SH-SY5Y (cell line): ENCODE measurements around the gene TMUB2.

Source experiments
- GATA2 ChIP-seq: IDR thresholded peaks from 2 replicates; pipeline ENCODE4 v1.6.1; 2011; ENCODE audit warnings: mild to moderate bottlenecking, low read depth, low read length
- GATA3 ChIP-seq: IDR thresholded peaks from 2 replicates; pipeline ENCODE4 v1.6.1; 2011; ENCODE audit warnings: low read depth, mild to moderate bottlenecking, low read length, moderate library complexity

- TF ChIP-seq GATA2 (peak; percentile 53; the same call in 1 of the 2 replicates), GATA3 (no peak; the same call in 1 of the 2 replicates)
Measured at GRCh38 chr17:44146375-44147346, 40.1 kb upstream of the TMUB2 start.
